HepG2 (cell line): ENCODE measurements around the gene DLST. TPM values are rescaled to one million over a fixed set of nuclear protein-coding genes. Genes with fewer than 3 reads are reported as not detected.
A peak's percentile ranks its signal among the peaks of the same experiment; 100 is the strongest.

Experiments
- ARID4A ChIP-seq: sonication (generic); formaldehyde crosslinking; IDR thresholded peaks from 2 replicates; pipeline ENCODE4 v1.5.0; 2020; ENCODE audit warnings: mild to moderate bottlenecking, missing genetic modification reagents, borderline replicate concordance
- ARNT2 ChIP-seq: sonication (generic); formaldehyde crosslinking; IDR thresholded peaks from 2 replicates; pipeline ENCODE4 v1.8.0; 2022; ENCODE audit warnings: mild to moderate bottlenecking, low read depth, missing genetic modification reagents, moderate library complexity
- CHCHD3 ChIP-seq: sonication (generic); formaldehyde crosslinking; IDR thresholded peaks from 2 replicates; pipeline ENCODE4 v1.8.0; 2022; ENCODE audit warnings: mild to moderate bottlenecking, missing genetic modification reagents, moderate library complexity
- HDAC1 ChIP-seq: sonication (generic); formaldehyde crosslinking; IDR thresholded peaks from 2 replicates; pipeline ENCODE4 v1.5.1; 2020; ENCODE audit warnings: mild to moderate bottlenecking, missing genetic modification reagents
- HOXA7 ChIP-seq: sonication (generic); formaldehyde crosslinking; IDR thresholded peaks from 2 replicates; pipeline ENCODE4 v1.8.1; 2022; ENCODE audit warnings: mild to moderate bottlenecking, missing genetic modification reagents, moderate library complexity
- MBD4 ChIP-seq: IDR thresholded peaks from 2 replicates; pipeline ENCODE4 v1.6.1; 2012; ENCODE audit warnings: low read length, inconsistent platforms, borderline replicate concordance
- NBN ChIP-seq: fragments of 450-650 bp; conservative IDR thresholded peaks from 2 replicates; pipeline ENCODE4 v1.6.1; 2017
- NCOR1 ChIP-seq: fragments of 200-600 bp; sonication (generic); IDR thresholded peaks from 2 replicates; pipeline ENCODE4 v1.7.0; 2017; ENCODE audit warnings: antibody characterized with exemption, low read length, borderline replicate concordance
- NR2F2 ChIP-seq: IDR thresholded peaks from 2 replicates; pipeline ENCODE4 v1.6.1; 2012; ENCODE audit warnings: low read depth, inconsistent platforms, borderline replicate concordance
- PBX3 ChIP-seq: sonication (generic); formaldehyde crosslinking; IDR thresholded peaks from 2 replicates; pipeline ENCODE4 v1.8.1; 2023; ENCODE audit warnings: missing genetic modification reagents, inconsistent platforms, borderline replicate concordance
- PHF20 ChIP-seq: sonication (generic); formaldehyde crosslinking; IDR thresholded peaks from 2 replicates; pipeline ENCODE4 v1.5.0; 2020; ENCODE audit warnings: mild to moderate bottlenecking, missing genetic modification reagents
- REXO4 ChIP-seq: sonication (generic); formaldehyde crosslinking; IDR thresholded peaks from 2 replicates; pipeline ENCODE4 v1.8.0; 2022; ENCODE audit warnings: missing genetic modification reagents, mild to moderate bottlenecking, borderline replicate concordance
- SAFB2 ChIP-seq: sonication (generic); formaldehyde crosslinking; IDR thresholded peaks from 2 replicates; pipeline ENCODE4 v1.5.1; 2020; ENCODE audit warnings: missing genetic modification reagents, low read depth, mild to moderate bottlenecking, borderline replicate concordance
- TIGD3 ChIP-seq: sonication (generic); formaldehyde crosslinking; IDR thresholded peaks from 2 replicates; pipeline ENCODE4 v1.5.1; 2020; ENCODE audit warnings: mild to moderate bottlenecking, missing genetic modification reagents, borderline replicate concordance
- ZBTB14 ChIP-seq: sonication (generic); formaldehyde crosslinking; IDR thresholded peaks from 2 replicates; pipeline ENCODE4 v1.4.0; 2020; ENCODE audit warnings: missing genetic modification reagents
- ZNF17 ChIP-seq: sonication (generic); formaldehyde crosslinking; IDR thresholded peaks from 2 replicates; pipeline ENCODE4 v1.5.0; 2020; ENCODE audit warnings: mild to moderate bottlenecking, missing genetic modification reagents
- ZNF205 ChIP-seq: IDR thresholded peaks from 2 replicates; pipeline ENCODE4 v1.6.1; 2018; ENCODE audit warnings: missing biosample characterization, missing genetic modification reagents
- ZNF501 ChIP-seq: sonication (generic); formaldehyde crosslinking; IDR thresholded peaks from 2 replicates; pipeline ENCODE4 v1.5.1; 2020; ENCODE audit warnings: mild to moderate bottlenecking, moderate library complexity, missing genetic modification reagents
- ZNF7 ChIP-seq: IDR thresholded peaks from 2 replicates; pipeline ENCODE4 v1.6.1; 2016; ENCODE audit warnings: missing biosample characterization, missing genetic modification reagents
- ZNF709 ChIP-seq: sonication (generic); formaldehyde crosslinking; IDR thresholded peaks from 2 replicates; pipeline ENCODE4 v1.5.0; 2020; ENCODE audit warnings: mild to moderate bottlenecking, missing genetic modification reagents
- polyA plus RNA-seq, 8 experiments: library from polyadenylated mRNA; depleted of rRNA in 3 of 8; stranded (reverse) in 7 of 8; unstranded in 1 of 8; fragments of >200 nt; fragmentation: Illumina TruSeq in 4 of 8; extraction: Trizol in 4 of 8; gene quantifications; 2 replicates each; pipeline versions ENCODE4 v1.2.1 to v1.2.3, GENCODE V29; 2011 to 2016; ENCODE audit warnings: low read depth in 4 of 8, missing spikeins in 1 of 8, mixed read lengths in 1 of 8; ENCODE audit not compliant: insufficient read depth in 1 of 8
- total RNA-seq, 5 experiments: library from RNA; depleted of rRNA; stranded (reverse); fragments of >200 nt; fragmentation: Illumina TruSeq; extraction: Trizol; gene quantifications; 2 replicates each; pipeline ENCODE4 v1.2.3, GENCODE V29; 2016; ENCODE audit warnings: low read depth in 1 of 5

The DLST gene
- total and polyA plus RNA-seq, 2 of the 13 experiments (the other 11 are each of a cell fraction or from before 2014, with no cell fraction given), result 56.5 to 94.3 TPM

- TF ChIP-seq ZNF7 (CRISPR knock-in tag), result no peak
- no peak for TF ChIP-seq ZNF709 (CRISPR knock-in tag)
- peak; percentile 25; the same call in 1 of the 2 replicates for TF ChIP-seq NR2F2
- TF ChIP-seq REXO4 (CRISPR knock-in tag), result no peak
- TF ChIP-seq ZNF17 (CRISPR knock-in tag), result no peak
- peak; percentile 77 for TF ChIP-seq ZNF205 (CRISPR knock-in tag)
- TF ChIP-seq CHCHD3 (CRISPR knock-in tag), result no peak
- TF ChIP-seq HOXA7 (CRISPR knock-in tag), result peak; percentile 49; the same call in 1 of the 2 replicates
- no peak for TF ChIP-seq PBX3 (CRISPR knock-in tag)
- no peak for TF ChIP-seq ZBTB14 (CRISPR knock-in tag)
- TF ChIP-seq PHF20 (CRISPR knock-in tag), result peak; percentile 84
- peak; percentile 88 for TF ChIP-seq ARID4A (CRISPR knock-in tag)
- peak; percentile 74; the same call in 1 of the 2 replicates for TF ChIP-seq ZNF501
- no peak for TF ChIP-seq TIGD3 (CRISPR knock-in tag)
- TF ChIP-seq ARNT2 (CRISPR knock-in tag), result peak; percentile 76; the same call in 1 of the 2 replicates
- TF ChIP-seq MBD4, result no peak
- no peak for TF ChIP-seq NBN
- TF ChIP-seq HDAC1 (CRISPR knock-in tag), result peak; percentile 71
- peak; percentile 23; the same call in 1 of the 2 replicates for TF ChIP-seq NCOR1
- TF ChIP-seq SAFB2, result peak; percentile 57; the same call in 1 of the 2 replicates
These were observed at the start of gene DLST (continued) for GRCh38 chr14:74881431-74882102.
